HepG2 (cell line): ENCODE measurements around the gene WDR81. TPM values are rescaled to one million over a fixed set of nuclear protein-coding genes. Genes with fewer than 3 reads are reported as not detected.

ENCODE experiments used
- ARHGAP35 ChIP-seq: sonication (generic); formaldehyde crosslinking; IDR thresholded peaks from 2 replicates; pipeline ENCODE4 v1.9.0; 2022; ENCODE audit warnings: mild to moderate bottlenecking, inconsistent platforms, moderate library complexity, missing genetic modification reagents, borderline replicate concordance
- ATF6 ChIP-seq: sonication (generic); formaldehyde crosslinking; conservative IDR thresholded peaks from 2 replicates; pipeline ENCODE4 v1.4.0; 2020; ENCODE audit warnings: missing genetic modification reagents
- HMGA1 ChIP-seq: sonication (generic); formaldehyde crosslinking; conservative IDR thresholded peaks from 2 replicates; pipeline ENCODE4 v1.4.0; 2020; ENCODE audit warnings: missing genetic modification reagents
- HNRNPLL ChIP-seq: fragments of 200-400 bp; formaldehyde crosslinking; IDR thresholded peaks from 2 replicates; pipeline ENCODE4 v1.6.1; 2017; ENCODE audit warnings: mild to moderate bottlenecking, low read depth, low read length; ENCODE audit not compliant: poor library complexity, severe bottlenecking
- KLF16 ChIP-seq, 2 experiments: sonication (generic) in 1 of 2; formaldehyde crosslinking in 1 of 2; IDR thresholded peaks; 2 replicates each; pipeline versions ENCODE4 v1.6.1 to v1.8.0; 2016 to 2023; ENCODE audit warnings: missing genetic modification reagents in 2 of 2, missing compliant biosample characterization in 1 of 2
- MATR3 ChIP-seq: sonication (generic); formaldehyde crosslinking; IDR thresholded peaks from 2 replicates; pipeline ENCODE4 v1.4.0; 2020; ENCODE audit warnings: missing genetic modification reagents
- MBNL3 ChIP-seq: fragments of 250-450 bp; sonication (Bioruptor Pico); conservative IDR thresholded peaks from 2 replicates; pipeline ENCODE4 v1.8.0; 2022; ENCODE audit warnings: mild to moderate bottlenecking, inconsistent platforms
- NCOA1 ChIP-seq: sonication (generic); formaldehyde crosslinking; IDR thresholded peaks from 2 replicates; pipeline ENCODE4 v1.9.0; 2021; ENCODE audit warnings: missing genetic modification reagents
- PCBP1 ChIP-seq: fragments of 200-400 bp; formaldehyde crosslinking; IDR thresholded peaks from 2 replicates; pipeline ENCODE4 v1.6.1; 2017; ENCODE audit warnings: mild to moderate bottlenecking, low read depth, low read length, borderline replicate concordance
- PTBP1 ChIP-seq: fragments of 200-400 bp; formaldehyde crosslinking; IDR thresholded peaks from 2 replicates; pipeline ENCODE4 v1.6.1; 2018; ENCODE audit warnings: low read length, low read depth; ENCODE audit not compliant: poor library complexity, severe bottlenecking
- TARDBP ChIP-seq: sonication (generic); formaldehyde crosslinking; IDR thresholded peaks from 2 replicates; pipeline ENCODE4 v1.8.0; 2022; ENCODE audit warnings: mild to moderate bottlenecking, missing genetic modification reagents
- THAP9 ChIP-seq: sonication (generic); formaldehyde crosslinking; IDR thresholded peaks from 2 replicates; pipeline ENCODE4; 2020; ENCODE audit warnings: missing genetic modification reagents, mild to moderate bottlenecking, borderline replicate concordance
- ZBTB43 ChIP-seq: sonication (generic); formaldehyde crosslinking; conservative IDR thresholded peaks from 2 replicates; pipeline ENCODE4 v1.4.0; 2020; ENCODE audit warnings: missing genetic modification reagents
- ZBTB7A ChIP-seq: sonication (generic); formaldehyde crosslinking; IDR thresholded peaks from 2 replicates; pipeline ENCODE4 v1.8.0; 2022; ENCODE audit warnings: mild to moderate bottlenecking, missing genetic modification reagents
- ZFP37 ChIP-seq: sonication (generic); formaldehyde crosslinking; IDR thresholded peaks from 2 replicates; pipeline ENCODE4 v1.4.0; 2020; ENCODE audit warnings: missing genetic modification reagents, borderline replicate concordance
- ZFP90 ChIP-seq: sonication (generic); formaldehyde crosslinking; IDR thresholded peaks from 2 replicates; pipeline ENCODE4 v1.8.0; 2022; ENCODE audit warnings: missing genetic modification reagents, mild to moderate bottlenecking, inconsistent platforms, borderline replicate concordance
- ZGPAT ChIP-seq: IDR thresholded peaks from 2 replicates; pipeline ENCODE4 v1.6.1; 2016; ENCODE audit warnings: mild to moderate bottlenecking
- ZMYM2 ChIP-seq: sonication (generic); formaldehyde crosslinking; IDR thresholded peaks from 2 replicates; pipeline ENCODE4 v1.8.0; 2022; ENCODE audit warnings: mild to moderate bottlenecking, missing genetic modification reagents
- ZNF572 ChIP-seq: sonication (generic); formaldehyde crosslinking; IDR thresholded peaks from 2 replicates; pipeline ENCODE4 v1.5.1; 2020; ENCODE audit warnings: mild to moderate bottlenecking, missing genetic modification reagents
- ZNF589 ChIP-seq: sonication (generic); formaldehyde crosslinking; conservative IDR thresholded peaks from 2 replicates; pipeline ENCODE4 v1.8.0; 2022; ENCODE audit warnings: mild to moderate bottlenecking, moderate library complexity, missing genetic modification reagents
- polyA plus RNA-seq, 8 experiments: library from polyadenylated mRNA; depleted of rRNA in 3 of 8; stranded (reverse) in 7 of 8; unstranded in 1 of 8; fragments of >200 nt; fragmentation: Illumina TruSeq in 4 of 8; extraction: Trizol in 4 of 8; gene quantifications; 2 replicates each; pipeline versions ENCODE4 v1.2.1 to v1.2.3, GENCODE V29; 2011 to 2016; ENCODE audit warnings: low read depth in 4 of 8, missing spikeins in 1 of 8, mixed read lengths in 1 of 8; ENCODE audit not compliant: insufficient read depth in 1 of 8
- total RNA-seq, 5 experiments: library from RNA; depleted of rRNA; stranded (reverse); fragments of >200 nt; fragmentation: Illumina TruSeq; extraction: Trizol; gene quantifications; 2 replicates each; pipeline ENCODE4 v1.2.3, GENCODE V29; 2016; ENCODE audit warnings: low read depth in 1 of 5
- TF ChIP-seq, protein P1 (sequence below): sonication (generic); formaldehyde crosslinking; conservative IDR thresholded peaks from 2 replicates; pipeline ENCODE4 v1.4.0; 2020; ENCODE audit warnings: missing genetic modification reagents

Gene WDR81
- total and polyA plus RNA-seq, 2 of the 13 experiments (the other 11 are each of a cell fraction or from before 2014, with no cell fraction given): 9.1 to 16.7 TPM

DNA sequence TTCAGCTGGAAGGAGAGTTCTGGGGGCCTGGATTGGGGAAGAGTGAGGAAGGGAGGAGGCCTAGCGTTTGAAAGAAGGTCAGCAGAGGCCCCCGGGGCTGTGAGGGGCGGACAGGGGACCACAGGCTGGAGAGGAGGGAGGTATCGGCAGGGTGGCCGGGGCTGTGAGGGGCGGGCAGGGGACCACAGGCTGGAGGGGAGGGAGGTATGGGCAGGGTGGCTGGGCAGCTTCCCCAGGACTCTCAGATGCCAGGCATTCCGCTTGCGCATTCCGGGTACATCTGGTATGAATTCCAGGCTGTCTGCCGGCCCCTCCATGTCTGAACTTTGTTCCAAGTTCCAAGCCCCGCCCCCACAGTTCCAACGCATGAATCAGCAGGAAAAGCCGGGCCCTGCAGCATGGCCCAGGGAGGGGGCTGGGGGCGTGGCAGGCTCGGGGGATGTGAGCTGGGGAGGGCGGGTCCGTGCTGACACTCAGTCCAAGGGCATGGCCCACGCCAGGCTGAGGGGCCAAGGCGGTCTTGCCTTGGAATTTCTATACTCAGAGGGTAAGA, 10.0 kb upstream of the WDR81 start (continued):
- TF ChIP-seq NCOA1 (CRISPR knock-in tag) (no peak; the same call in 1 of the 2 replicates), ZFP90 (CRISPR knock-in tag) (no peak), MATR3 (CRISPR knock-in tag) (no peak), ZNF572 (CRISPR knock-in tag) (no peak), ZGPAT (CRISPR knock-in tag) (peak; percentile 74; the same call in 1 of the 2 replicates), HMGA1 (CRISPR knock-in tag) (no peak), ZNF589 (CRISPR knock-in tag) (no peak), HNRNPLL (no peak), THAP9 (CRISPR knock-in tag) (no peak), ZBTB7A (CRISPR knock-in tag) (no peak), PTBP1 (no peak), ARHGAP35 (CRISPR knock-in tag) (no peak), ZMYM2 (no peak), ZFP37 (no peak), TARDBP (CRISPR knock-in tag) (peak; percentile 45; the same call in 1 of the 2 replicates), MBNL3 (no peak), KLF16 (CRISPR knock-in tag; IDR thresholded peaks at IDR 0.05) (peak in 1 of 2 experiments; percentile 81; a peak in 2 of 4 replicates), PCBP1 (no peak), ZBTB43 (no peak), ATF6 (no peak)
- TF ChIP-seq, protein P1, sequence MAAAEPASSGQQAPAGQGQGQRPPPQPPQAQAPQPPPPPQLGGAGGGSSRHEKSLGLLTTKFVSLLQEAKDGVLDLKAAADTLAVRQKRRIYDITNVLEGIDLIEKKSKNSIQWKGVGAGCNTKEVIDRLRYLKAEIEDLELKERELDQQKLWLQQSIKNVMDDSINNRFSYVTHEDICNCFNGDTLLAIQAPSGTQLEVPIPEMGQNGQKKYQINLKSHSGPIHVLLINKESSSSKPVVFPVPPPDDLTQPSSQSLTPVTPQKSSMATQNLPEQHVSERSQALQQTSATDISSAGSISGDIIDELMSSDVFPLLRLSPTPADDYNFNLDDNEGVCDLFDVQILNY (CRISPR knock-in tag): no peak
